Spleen (tissue), 11 donors: ENCODE data around the gene GPRC5C. TPM values are rescaled to one million over a fixed set of nuclear protein-coding genes. Genes with fewer than 3 reads are reported as not detected.

Experiments used
- DNase-seq: peaks from one replicate; pipeline ENCODE4 v3.0.0-alpha.2; 2020
- H3K27ac ChIP-seq, 8 donors: fragments of 200-600 bp; sonication (generic) in 7 of 8; 1 replicate in 4 of 8; 2 replicates in 4 of 8; pipeline versions ENCODE4 v1.5.0 to v1.8.0; 2016 to 2021; ENCODE audit warnings: inconsistent platforms in 4 of 8, mild to moderate bottlenecking in 4 of 8, moderate library complexity in 1 of 8
- H3K27me3 ChIP-seq, 7 donors: fragments of 200-600 bp; sonication (generic) in 6 of 7; replicated peaks in 1 of 7; 1 replicate in 4 of 7; 2 replicates in 3 of 7; pipeline versions ENCODE4 v1.5.0 to v1.8.0; 2016 to 2021; ENCODE audit warnings: inconsistent platforms in 3 of 7, mild to moderate bottlenecking in 1 of 7
- H3K36me3 ChIP-seq, 6 donors: fragments of 200-600 bp; sonication (generic) in 5 of 6; 1 replicate in 4 of 6; 2 replicates in 2 of 6; pipeline versions ENCODE4 v1.5.0 to v1.8.0; 2016 to 2021; ENCODE audit warnings: inconsistent platforms in 2 of 6
- H3K4me1 ChIP-seq, 6 donors: fragments of 200-600 bp; sonication (generic) in 5 of 6; 1 replicate in 3 of 6; 2 replicates in 3 of 6; pipeline versions ENCODE4 v1.5.0 to v1.8.0; 2016 to 2021; ENCODE audit warnings: inconsistent platforms in 3 of 6
- H3K4me3 ChIP-seq, 8 donors: fragments of 200-600 bp; sonication (generic) in 7 of 8; 1 replicate in 4 of 8; 2 replicates in 4 of 8; pipeline versions ENCODE4 v1.5.0 to v1.8.0; 2016 to 2021; ENCODE audit warnings: inconsistent platforms in 4 of 8, mild to moderate bottlenecking in 4 of 8, moderate library complexity in 2 of 8
- H3K9me3 ChIP-seq, 8 donors: fragments of 200-600 bp; sonication (generic) in 7 of 8; 1 replicate in 4 of 8; 2 replicates in 4 of 8; pipeline versions ENCODE4 v1.5.0 to v1.8.0; 2016 to 2021; ENCODE audit warnings: inconsistent platforms in 4 of 8
- CTCF ChIP-seq, 11 experiments: fragments of 200-600 bp in 7 of 11; fragments of 450-650 bp in 4 of 11; sonication (generic) in 4 of 11; IDR thresholded peaks in 8 of 11; conservative IDR thresholded peaks in 3 of 11; 1 replicate in 7 of 11; 2 replicates in 4 of 11; pipeline versions ENCODE4 v1.4.0 to v1.8.0; 2016 to 2021; ENCODE audit warnings: antibody characterized with exemption in 11 of 11, inconsistent platforms in 4 of 11, mild to moderate bottlenecking in 1 of 11
- POLR2A ChIP-seq, 3 donors: fragments of 450-650 bp; IDR thresholded peaks; one replicate each; pipeline ENCODE4 v1.5.1; 2017; ENCODE audit warnings: antibody characterized with exemption in 3 of 3, mild to moderate bottlenecking in 1 of 3
- POLR2AphosphoS5 ChIP-seq, 3 donors: sonication (generic); formaldehyde crosslinking; IDR thresholded peaks; one replicate each; pipeline ENCODE4 v1.5.1; 2017; ENCODE audit warnings: antibody characterized with exemption in 3 of 3
- WGBS, 5 donors: extraction: QIAGEN DNeasy Blood & Tissue Kit in 3 of 5; methylation state at CpG; one replicate each; pipeline versions ENCODE4 v1.1.5 to v1.1.7; 2013 to 2018; 5-methylcytosine and 5-hydroxymethylcytosine counted together
- intact Hi-C: fragments of 100-400 bp; cut with DNase I; formaldehyde crosslinking; loops from one replicate; pipeline ENCODE4 v1.15.0; 2023; ENCODE audit warnings: low total_unique reads
- polyA plus RNA-seq, 3 donors: library from polyadenylated mRNA; stranded (reverse); fragments of 200-250 nt; gene quantifications; one replicate each; pipeline ENCODE4 v1.2.1, GENCODE V29; 2013
- total RNA-seq, 7 donors: library from RNA; depleted of rRNA in 3 of 7; stranded (reverse); fragments of >200 nt in 3 of 7; fragmentation: NEBNext Ultra II Directional in 4 of 7; extraction: Animal tissue kit (Norgen Biotek cat#: 25700) in 4 of 7; gene quantifications; one replicate each; pipeline versions ENCODE4 v1.1.0 to v1.2.1, GENCODE V29; 2016 to 2021
- donor health status: healthy with polysubstance abuse.
- donor health status: DM: no; HTN: no; CAD: no; lungs with moderate emphysema.
- donor health status: DM: no; HTN: no; CAD: no.
- donor health status: Bipolar disorder and iron deficiency.
- donor health status: healthy.
- donor health status: DM: no; HTN: no; CAD: no.
- donor health status: DM: yes; HTN: yes; CAD: no.

The GPRC5C gene
- total and polyA plus RNA-seq, 10 donors = 11.0 to 70.0 (median 28.6) TPM

GRCh38 chr17:74455025-74455545 lies 23.2 kb downstream of the GPRC5C start:
- H3K4me3 ChIP-seq = no peak overlapping the region
- H3K27me3 ChIP-seq = peaks cover 0 to 25% (median 0%) of the 10 kb centered on the region in 7 donors
- intact Hi-C loops = loop anchor here (10.0 kb wide), 1 partner anchor 240 kb away; the partner anchor contains the start of gene TTYH2
- no peaks in the 10 kb centered on the region for H3K9me3 ChIP-seq
- WGBS, 5 donors = 60 to 76% (median 70%) methylated on average over 8 to 15 of the region's 15 CpGs
- DNase-seq = no peak
- peak overlapping the region in 7 of 8 donors; percentile 72 to 86 (median 83) for H3K27ac ChIP-seq
- H3K4me1 ChIP-seq = peaks cover 24 to 72% (median 49%) of the 10 kb centered on the region in 6 donors
- H3K36me3 ChIP-seq = peaks cover 0 to 2% (median 0%) of the 10 kb centered on the region in 6 donors
- TF ChIP-seq POLR2AphosphoS5 (IDR thresholded peaks at IDR 0.05) = peak in 1 of 3 donors; percentile 31
- TF ChIP-seq POLR2A (IDR thresholded peaks at IDR 0.05) = no peak

GRCh38 chr17:74455821-74456220 lies 23.9 kb downstream of the GPRC5C start:
- WGBS, 5 donors = 84 to 96% (median 91%) methylated on average over 5 of the region's 5 CpGs

GRCh38 chr17:74457146-74457819 lies 25.4 kb downstream of the GPRC5C start:
- H3K27ac ChIP-seq = peak overlapping the region in 1 of 8 donors; percentile 28
- intact Hi-C loops = loop anchor here (2.0 to 10.0 kb wide), 2 partner anchors 78 to 242 kb away; partner anchors contain the start of gene TTYH2
- DNase-seq = peak; percentile 94
- no peaks in the 10 kb centered on the region for H3K9me3 ChIP-seq
- H3K27me3 ChIP-seq = peaks cover 0 to 24% (median 0%) of the 10 kb centered on the region in 7 donors
- no peak overlapping the region for H3K4me3 ChIP-seq
- peaks cover 19 to 84% (median 55%) of the 10 kb centered on the region in 6 donors for H3K4me1 ChIP-seq
- 26 to 30% (median 28%) methylated on average over 18 of the region's 18 CpGs for WGBS, 5 donors
- H3K36me3 ChIP-seq = no peaks in the 10 kb centered on the region
- peak; percentile 83 to 96 (median 93) for TF ChIP-seq CTCF (IDR thresholded peaks at IDR 0.05 in 8 of 11, conservative IDR thresholded peaks at IDR 0.05 in 3 of 11)
- no peak for TF ChIP-seq POLR2A (IDR thresholded peaks at IDR 0.05)
- peak in 2 of 3 donors; percentile 20 to 51 for TF ChIP-seq POLR2AphosphoS5 (IDR thresholded peaks at IDR 0.05)

More at GRCh38 chr17:74455821-74456220, 23.9 kb downstream of the GPRC5C start:
- Histone ChIP-seq H3K9me3 (no peaks in the 10 kb centered on the region), H3K27me3 (peaks cover 0 to 25% (median 0%) of the 10 kb centered on the region in 7 donors), H3K36me3 (no peaks in the 10 kb centered on the region), H3K27ac (peak overlapping the region in 3 of 8 donors; percentile 81 to 85 (median 84)), H3K4me1 (peaks cover 24 to 78% (median 49%) of the 10 kb centered on the region in 6 donors), H3K4me3 (no peak overlapping the region)
- TF ChIP-seq CTCF (IDR thresholded peaks at IDR 0.05 in 8 of 11, conservative IDR thresholded peaks at IDR 0.05 in 3 of 11) (no peak), POLR2A (IDR thresholded peaks at IDR 0.05) (no peak), POLR2AphosphoS5 (IDR thresholded peaks at IDR 0.05) (no peak)
- no peak for DNase-seq
- intact Hi-C loops = loop anchor here (2.0 to 10.0 kb wide), 2 partner anchors 77 to 241 kb away; partner anchors contain the start of gene TTYH2

- Histone ChIP-seq H3K36me3 (no peaks in the 10 kb centered on the region), H3K9me3 (no peaks in the 10 kb centered on the region), H3K27ac (peak overlapping the region in 1 of 8 donors; percentile 28), H3K4me3 (no peak overlapping the region), H3K4me1 (peaks cover 19 to 84% (median 55%) of the 10 kb centered on the region in 6 donors), H3K27me3 (peaks cover 0 to 18% (median 0%) of the 10 kb centered on the region in 7 donors)
- 35 to 44% (median 37%) methylated on average over 6 of the region's 6 CpGs for WGBS, 5 donors
- TF ChIP-seq POLR2AphosphoS5 (IDR thresholded peaks at IDR 0.05) (no peak), CTCF (IDR thresholded peaks at IDR 0.05 in 8 of 11, conservative IDR thresholded peaks at IDR 0.05 in 3 of 11) (peak in 7 of 11 experiments; percentile 10 to 73 (median 48))
- intact Hi-C loops = loop anchor here (2.0 to 10.0 kb wide), 2 partner anchors 79 to 243 kb away; partner anchors contain the start of gene TTYH2
- DNase-seq = no peak
Measured at GRCh38 chr17:74457820-74458166, 25.9 kb downstream of the GPRC5C start.
